ENCODE results near the gene ACER3.

DNA sequence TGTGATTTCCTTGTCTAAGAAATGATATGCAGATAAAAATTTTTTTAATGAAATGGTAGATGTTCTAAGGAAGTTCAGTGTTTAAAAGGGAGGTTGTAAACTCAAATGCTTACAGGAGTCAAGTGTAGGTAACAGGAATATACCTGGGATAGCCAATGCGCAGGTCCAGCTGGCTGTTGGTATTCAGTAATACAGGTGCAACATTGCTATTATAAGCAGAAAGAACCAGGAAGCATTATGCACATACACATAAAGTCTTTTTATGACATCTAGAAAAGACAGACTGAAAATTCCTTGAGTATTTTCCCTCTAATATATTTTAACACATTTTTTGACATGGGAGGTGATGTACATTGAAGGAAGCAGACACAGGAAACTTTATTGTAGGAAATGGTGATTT lies 129.9 kb downstream of the ACER3 start:
- TF ChIP-seq CTCF (IDR thresholded peaks at IDR 0.05; ENCODE audit: low read depth, low read length) (no peak), EZH2phosphoT487 (IDR thresholded peaks at IDR 0.05; ENCODE audit: low read depth) (no peak)
